IPS DF 4.7 (cell line): ENCODE results near the gene GNG13.

Source experiments
- DNase-seq: peaks from one replicate; pipeline ENCODE4 v3.0.0-alpha.2; 2013; ENCODE audit warnings: low spot score; ENCODE audit errors: extremely low read depth

Gene GNG13

DNA sequence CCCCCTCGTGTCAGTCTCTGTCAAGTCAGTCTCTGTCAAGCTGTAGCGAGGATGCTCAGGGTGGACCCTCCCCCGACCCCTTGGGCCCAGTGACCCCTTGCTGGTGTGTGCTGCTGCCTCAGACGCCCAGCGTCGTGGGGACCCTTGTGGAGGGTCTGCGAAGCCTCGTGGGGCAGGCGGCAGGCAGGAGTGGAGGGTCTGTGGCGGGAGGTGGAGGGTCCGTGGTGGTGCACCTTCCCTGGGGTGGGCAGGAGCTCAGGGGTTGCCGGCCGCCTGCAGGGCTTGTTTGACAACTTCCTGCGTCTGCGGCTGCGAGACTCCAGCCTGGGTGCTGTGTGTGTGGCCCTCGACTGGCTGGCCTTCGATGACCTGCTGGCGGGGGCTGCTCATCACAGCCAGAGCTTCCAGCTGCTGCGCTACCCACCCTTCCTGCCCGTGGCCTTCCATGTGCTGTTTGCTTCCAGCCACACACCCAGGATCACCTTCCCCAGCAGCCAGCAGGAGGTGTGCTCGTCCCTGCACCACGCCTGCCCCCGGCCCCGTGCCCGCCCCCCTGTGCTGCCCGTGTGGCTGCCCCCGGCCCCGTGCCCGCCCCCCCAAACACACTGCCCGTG is 5.6 kb downstream of the GNG13 start:
- no peak for DNase-seq

- DNase-seq: no peak
These were observed 6.3 kb downstream of the GNG13 start for GRCh38 chr16:794091-794822.

DNA sequence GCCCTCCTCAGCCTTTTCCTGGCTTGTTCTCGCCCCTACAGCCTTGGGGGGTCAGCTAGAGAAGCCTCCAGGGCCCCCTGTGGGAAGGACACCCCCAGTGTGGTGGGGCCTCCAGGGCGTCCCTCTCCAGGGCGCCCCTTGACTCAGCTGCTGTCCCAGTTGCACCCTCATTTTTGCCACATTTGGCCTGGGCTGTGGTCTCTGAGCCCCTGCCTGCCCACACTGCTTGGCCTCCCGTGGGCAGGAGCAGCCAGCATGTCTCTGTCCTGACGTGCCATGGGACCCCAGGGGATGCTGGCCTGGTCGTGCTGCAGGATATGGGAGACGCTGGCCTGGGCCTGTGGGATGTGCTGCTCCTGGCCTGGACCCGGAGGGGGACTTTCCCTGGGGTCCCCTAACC is 7.1 kb downstream of the GNG13 start:
- DNase-seq: no peak

GRCh38 chr16:792221-792995 is 8.1 kb downstream of the GNG13 start:
- DNase-seq: no peak

- DNase-seq: no peak
These were observed 9.4 kb downstream of the GNG13 start for GRCh38 chr16:791131-791530.

GRCh38 chr16:790086-790485 is 10.4 kb downstream of the GNG13 start:
- DNase-seq: no peak

DNA sequence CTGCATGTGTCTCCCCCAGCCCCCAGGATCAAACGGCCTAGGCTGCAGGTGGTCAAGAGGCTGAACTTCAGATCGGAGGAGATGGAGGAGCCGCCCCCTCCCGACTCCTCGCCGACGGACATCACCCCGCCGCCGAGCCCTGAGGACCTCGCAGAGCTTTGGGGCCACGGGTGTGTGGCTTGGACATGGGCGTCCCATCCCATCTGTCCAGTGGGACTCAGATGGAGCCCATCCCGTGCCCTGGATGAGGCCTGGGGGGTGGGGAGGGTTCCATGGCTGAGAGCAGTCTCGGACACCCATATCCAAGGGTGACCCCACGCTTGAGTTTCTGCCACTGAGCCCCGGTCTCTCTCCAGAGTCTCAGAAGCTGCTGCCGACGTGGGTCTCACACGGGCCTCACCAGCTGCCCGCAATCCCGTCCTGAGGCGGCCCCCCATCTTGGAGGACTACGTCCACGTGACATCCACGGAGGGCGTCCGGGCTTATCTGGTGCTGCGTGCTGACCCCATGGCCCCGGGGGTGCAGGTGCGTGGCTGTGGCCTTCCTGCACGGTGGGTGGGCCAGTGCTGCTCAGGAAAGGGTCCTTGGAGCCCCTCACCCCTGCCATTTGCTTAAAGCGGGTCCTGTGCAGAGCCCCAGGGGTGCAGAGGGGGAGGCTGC is 11.2 kb downstream of the GNG13 start:
- no peak for DNase-seq

GRCh38 chr16:788399-789126 is 12.0 kb downstream of the GNG13 start, which contains the start of gene CHTF18:
Gene CHTF18, plus strand, starts transcription at chr16:788620. Its CDS starts 65 bp downstream, at chr16:788685.
- DNase-seq: no peak

DNA sequence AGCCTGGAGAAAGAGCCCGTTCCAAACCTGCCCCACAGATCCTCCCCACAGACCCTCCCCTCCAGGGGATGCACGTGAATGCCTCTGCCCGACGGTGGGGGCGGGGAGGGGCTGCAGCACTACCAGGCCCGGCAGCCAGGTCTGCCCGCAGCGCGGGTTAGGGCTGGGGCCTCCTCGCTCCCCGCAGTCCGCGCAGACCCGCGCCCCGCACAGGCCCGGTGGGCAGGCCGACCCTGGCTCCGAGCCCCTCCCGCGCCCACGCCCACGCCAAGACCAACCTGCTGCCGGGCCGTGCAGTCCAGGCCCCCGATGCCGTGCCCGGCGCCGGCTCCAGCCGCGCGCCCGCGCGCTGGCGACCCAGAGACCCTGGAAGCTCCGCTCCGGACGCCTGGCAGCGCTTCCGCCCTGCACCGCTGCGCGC is 12.5 kb downstream of the GNG13 start, which contains the start of gene RPUSD1:
Gene RPUSD1 (minus strand): TSS at position 404 of the 421 bp plus-strand sequence. CDS start 644 bp downstream, outside the sequence.
- DNase-seq: no peak

DNA sequence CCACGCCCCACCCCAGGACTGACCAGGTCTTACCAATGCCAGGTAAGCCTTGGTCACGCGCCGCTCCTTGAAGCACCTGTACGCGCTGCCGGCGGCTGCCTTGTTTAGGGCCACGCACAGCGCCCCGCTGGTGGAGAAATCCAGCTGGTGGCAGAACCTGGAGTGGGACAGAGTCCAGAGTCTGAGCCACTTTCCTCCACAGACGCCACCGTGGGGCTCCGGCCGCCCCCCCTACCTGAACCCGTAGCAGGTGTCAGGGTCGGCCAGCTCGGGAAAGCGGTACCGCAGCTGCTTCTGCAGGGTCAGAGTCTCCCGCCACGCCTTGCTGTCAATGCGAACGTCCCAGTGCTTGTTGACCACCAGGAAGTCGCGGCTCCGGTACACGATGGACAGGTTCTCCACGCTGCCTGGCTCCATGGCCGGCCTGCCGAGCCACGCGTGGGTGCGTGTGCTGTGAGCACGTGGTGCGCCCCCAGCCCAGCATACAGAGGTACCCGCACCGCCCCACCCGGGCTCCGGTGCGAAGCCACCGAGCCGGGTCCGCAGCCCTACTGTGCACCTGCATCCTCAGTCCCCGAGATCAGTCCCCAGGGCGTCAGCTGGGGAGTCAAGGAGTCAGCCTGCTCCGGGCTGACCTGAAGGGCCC is 13.1 kb downstream of the GNG13 start:
- no peak for DNase-seq

GRCh38 chr16:785563-786535 is 14.7 kb downstream of the GNG13 start:
- DNase-seq: no peak

- DNase-seq: no peak
These were observed 16.1 kb downstream of the GNG13 start for GRCh38 chr16:784431-784830.

GRCh38 chr16:783404-784161 is 17.0 kb downstream of the GNG13 start:
- DNase-seq: no peak

- no peak for DNase-seq
These were observed 17.6 kb downstream of the GNG13 start for GRCh38 chr16:782766-783403.

DNA sequence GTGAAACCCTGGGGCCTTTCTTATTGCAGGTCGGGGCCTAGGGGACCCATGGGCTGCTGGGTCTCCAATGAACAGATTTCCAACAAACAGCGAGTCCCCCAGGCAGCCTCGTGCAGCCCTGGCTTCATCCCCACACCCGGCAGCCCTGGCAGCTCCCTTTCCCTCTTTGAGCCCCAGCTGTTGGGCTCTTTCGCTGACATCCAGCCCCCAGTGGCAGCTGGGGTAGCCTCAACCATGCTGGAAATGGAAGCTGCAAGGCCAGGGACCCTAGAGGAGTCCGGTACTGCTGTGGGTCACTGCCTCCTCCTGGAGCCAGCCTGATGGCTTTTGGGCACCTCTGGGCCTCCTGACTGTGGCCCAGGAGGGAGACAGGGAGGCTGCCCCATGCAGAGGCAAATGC is 18.3 kb downstream of the GNG13 start:
- DNase-seq: no peak

DNA sequence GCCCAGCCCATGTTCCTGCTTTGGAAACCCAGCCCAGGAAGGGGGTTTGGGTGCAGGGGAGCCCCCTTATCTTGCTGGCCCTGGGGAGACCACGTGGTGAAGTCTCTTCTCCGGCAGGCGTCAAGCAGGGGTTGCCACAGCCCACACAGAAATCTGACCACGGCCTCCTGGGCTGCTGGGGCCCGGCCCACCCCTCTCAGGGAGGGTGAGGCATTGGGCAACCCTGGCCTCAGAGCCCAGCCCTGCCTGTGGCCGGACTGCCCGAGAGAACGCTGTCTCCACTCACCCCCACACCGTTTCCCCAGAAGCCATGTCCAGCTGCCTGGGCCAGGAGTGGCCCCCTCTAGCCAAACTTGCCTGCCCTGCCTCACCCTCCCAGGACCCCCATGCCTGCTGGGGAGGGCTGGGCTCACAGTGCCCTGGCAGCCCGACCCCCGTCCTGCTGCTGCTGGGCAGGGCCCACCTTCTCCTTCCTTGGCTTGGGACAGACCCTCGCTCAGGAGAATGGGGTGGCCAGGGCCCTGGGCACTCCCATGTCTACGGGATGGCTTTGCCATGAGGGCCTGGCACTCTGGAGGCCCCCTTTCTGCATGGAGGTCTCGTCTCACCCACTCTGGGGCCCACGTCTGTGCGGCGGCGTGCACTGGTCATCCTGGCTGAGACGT is 19.1 kb downstream of the GNG13 start:
- DNase-seq: no peak

DNA sequence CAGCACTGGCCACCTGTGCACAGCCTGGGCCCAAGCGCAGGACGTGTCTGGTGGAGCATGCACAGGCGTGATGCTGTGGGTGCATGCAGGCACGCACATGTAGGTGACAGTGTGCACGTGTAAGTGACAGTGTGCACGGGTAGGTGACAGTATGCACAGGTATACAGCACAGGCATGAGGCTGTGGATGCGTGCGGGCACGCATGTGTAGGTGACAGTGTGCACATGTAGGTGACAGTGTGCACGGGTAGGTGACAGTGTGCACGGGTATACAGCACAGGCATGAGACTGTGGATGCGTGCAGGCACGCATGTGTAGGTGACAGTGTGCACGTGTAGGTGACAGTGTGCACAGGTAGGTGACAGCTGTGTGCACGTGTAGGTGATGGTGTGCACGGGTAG is 20.2 kb downstream of the GNG13 start:
- no peak for DNase-seq

GRCh38 chr16:779561-779960 is 21.0 kb downstream of the GNG13 start:
- DNase-seq: no peak
